KOPT-K1 (cell line): ENCODE results near the gene ZMYM2.
"Not testable (repeated sequence)": the region's sequence is repeated elsewhere in the genome, so short reads cannot be mapped to it uniquely, and the experiment has no call there.

ENCODE experiments used
- H3K27ac ChIP-seq: fragments of 200-600 bp; sonication (generic); 2 replicates; pipeline ENCODE4 v1.5.1; 2016; ENCODE audit warnings: antibody characterized with exemption, mild to moderate bottlenecking, low read depth, low read length; ENCODE audit not compliant: poor library complexity, severe bottlenecking
- H3K36me3 ChIP-seq: fragments of 200-600 bp; sonication (generic); 2 replicates; pipeline ENCODE4 v1.5.1; 2017; ENCODE audit warnings: antibody characterized with exemption, mild to moderate bottlenecking, low read length, moderate library complexity; ENCODE audit not compliant: insufficient read depth
- H3K9me3 ChIP-seq: fragments of 200-600 bp; sonication (generic); 2 replicates; pipeline ENCODE4 v1.5.1; 2017; ENCODE audit warnings: antibody characterized with exemption, low read length, mild to moderate bottlenecking; ENCODE audit not compliant: insufficient read depth, poor library complexity, severe bottlenecking

Gene ZMYM2

GRCh38 chr13:19962894-19963293 lies 4.4 kb downstream of the ZMYM2 start:
- Histone ChIP-seq H3K9me3 (no peaks in the 10 kb centered on the region), H3K36me3 (peaks cover 74% of the 10 kb centered on the region), H3K27ac (no peak overlapping the region)

GRCh38 chr13:19967621-19968020 lies 9.1 kb downstream of the ZMYM2 start:
- Histone ChIP-seq H3K9me3 (no peaks in the 10 kb centered on the region), H3K36me3 (peaks cover 97% of the 10 kb centered on the region), H3K27ac (no peak overlapping the region)

GRCh38 chr13:19974498-19975009 lies 16.0 kb downstream of the ZMYM2 start:
- Histone ChIP-seq H3K9me3 (peaks cover 29% of the 10 kb centered on the region), H3K36me3 (peaks cover 95% of the 10 kb centered on the region)
- not testable (repeated sequence) for H3K27ac ChIP-seq

- no peak overlapping the region for H3K27ac ChIP-seq
- peaks cover 96% of the 10 kb centered on the region for H3K36me3 ChIP-seq
- H3K9me3 ChIP-seq = peaks cover 28% of the 10 kb centered on the region
These were observed 20.4 kb downstream of the ZMYM2 start for GRCh38 chr13:19978831-19979437.

- Histone ChIP-seq H3K27ac (no peak overlapping the region), H3K9me3 (peaks cover 16% of the 10 kb centered on the region), H3K36me3 (peaks cover 86% of the 10 kb centered on the region)
These were observed 23.2 kb downstream of the ZMYM2 start for GRCh38 chr13:19981685-19982238.

- peaks cover 16% of the 10 kb centered on the region for H3K9me3 ChIP-seq
- peaks cover 83% of the 10 kb centered on the region for H3K36me3 ChIP-seq
- H3K27ac ChIP-seq = no peak overlapping the region
These were observed 24.0 kb downstream of the ZMYM2 start for GRCh38 chr13:19982447-19983043.

- H3K9me3 ChIP-seq = no peaks in the 10 kb centered on the region
- peaks cover 83% of the 10 kb centered on the region for H3K36me3 ChIP-seq
- H3K27ac ChIP-seq = no peak overlapping the region
These were observed 26.1 kb downstream of the ZMYM2 start for GRCh38 chr13:19984430-19985218.

GRCh38 chr13:19985219-19985556 lies 26.7 kb downstream of the ZMYM2 start:
- Histone ChIP-seq H3K36me3 (peaks cover 85% of the 10 kb centered on the region), H3K27ac (no peak overlapping the region), H3K9me3 (no peaks in the 10 kb centered on the region)

GRCh38 chr13:19991531-19991930 lies 33.0 kb downstream of the ZMYM2 start:
- Histone ChIP-seq H3K36me3 (peaks cover 95% of the 10 kb centered on the region), H3K27ac (no peak overlapping the region), H3K9me3 (no peaks in the 10 kb centered on the region)

- Histone ChIP-seq H3K27ac (no peak overlapping the region), H3K36me3 (peaks cover 100% of the 10 kb centered on the region), H3K9me3 (no peaks in the 10 kb centered on the region)
These were observed 34.5 kb downstream of the ZMYM2 start for GRCh38 chr13:19993024-19993423.

- no peaks in the 10 kb centered on the region for H3K9me3 ChIP-seq
- H3K27ac ChIP-seq = no peak overlapping the region
- H3K36me3 ChIP-seq = peaks cover 92% of the 10 kb centered on the region
These were observed 40.4 kb downstream of the ZMYM2 start for GRCh38 chr13:19998960-19999359.

GRCh38 chr13:20000062-20000552 lies 41.6 kb downstream of the ZMYM2 start:
- Histone ChIP-seq H3K9me3 (no peaks in the 10 kb centered on the region), H3K27ac (no peak overlapping the region), H3K36me3 (peaks cover 92% of the 10 kb centered on the region)

GRCh38 chr13:20001366-20002190 lies 43.1 kb downstream of the ZMYM2 start:
- Histone ChIP-seq H3K27ac (no peak overlapping the region), H3K9me3 (no peaks in the 10 kb centered on the region), H3K36me3 (peaks cover 92% of the 10 kb centered on the region)

- no peak overlapping the region for H3K27ac ChIP-seq
- peaks cover 92% of the 10 kb centered on the region for H3K36me3 ChIP-seq
- no peaks in the 10 kb centered on the region for H3K9me3 ChIP-seq
These were observed 44.3 kb downstream of the ZMYM2 start for GRCh38 chr13:20002787-20003186.
